ENCODE results near the gene LORICRIN.

DNA sequence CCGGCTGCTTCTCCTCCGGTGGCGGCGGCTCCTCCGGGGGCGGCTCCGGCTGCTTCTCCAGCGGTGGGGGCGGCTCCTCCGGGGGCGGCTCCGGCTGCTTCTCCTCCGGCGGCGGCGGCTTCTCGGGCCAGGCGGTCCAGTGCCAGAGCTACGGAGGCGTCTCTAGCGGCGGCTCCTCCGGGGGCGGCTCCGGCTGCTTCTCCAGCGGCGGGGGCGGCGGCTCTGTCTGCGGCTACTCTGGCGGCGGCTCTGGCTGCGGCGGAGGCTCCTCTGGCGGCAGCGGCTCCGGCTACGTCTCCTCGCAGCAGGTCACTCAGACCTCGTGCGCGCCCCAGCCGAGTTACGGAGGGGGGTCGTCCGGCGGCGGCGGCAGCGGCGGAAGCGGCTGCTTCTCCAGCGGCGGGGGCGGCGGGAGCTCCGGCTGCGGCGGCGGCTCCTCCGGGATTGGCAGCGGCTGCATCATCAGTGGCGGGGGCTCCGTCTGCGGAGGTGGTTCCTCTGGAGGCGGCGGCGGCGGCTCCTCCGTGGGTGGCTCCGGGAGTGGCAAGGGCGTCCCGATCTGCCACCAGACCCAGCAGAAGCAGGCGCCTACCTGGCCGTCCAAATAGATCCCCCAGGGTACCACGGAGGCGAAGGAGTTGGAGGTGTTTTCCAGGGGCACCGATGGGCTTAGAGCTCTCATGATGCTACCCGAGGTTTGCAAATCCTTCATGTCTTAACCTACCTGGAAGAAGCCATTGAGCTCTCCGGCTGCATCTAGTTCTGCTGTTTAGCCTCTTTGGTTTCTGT lies 2.0 kb downstream of the LORICRIN start:
- no peak for TF ChIP-seq CTCF (IDR thresholded peaks at IDR 0.05)
- no peak for TF ChIP-seq ZFX (IDR thresholded peaks at IDR 0.05; ENCODE audit: borderline replicate concordance)
